ENCODE results near the gene CAMTA1.

CAMTA1 gene

GRCh38 chr1:7500381-7501083 lies 715.3 kb downstream of the CAMTA1 start:
- DNase-seq (ENCODE audit: low spot score) = no peak

GRCh38 chr1:7501084-7501491 lies 715.8 kb downstream of the CAMTA1 start:
- DNase-seq (ENCODE audit: low spot score) = no peak

GRCh38 chr1:7501723-7502603 lies 716.7 kb downstream of the CAMTA1 start:
- no peak for DNase-seq (ENCODE audit: low spot score)

GRCh38 chr1:7503691-7504437 lies 718.6 kb downstream of the CAMTA1 start:
- DNase-seq (ENCODE audit: low spot score) = no peak

DNA sequence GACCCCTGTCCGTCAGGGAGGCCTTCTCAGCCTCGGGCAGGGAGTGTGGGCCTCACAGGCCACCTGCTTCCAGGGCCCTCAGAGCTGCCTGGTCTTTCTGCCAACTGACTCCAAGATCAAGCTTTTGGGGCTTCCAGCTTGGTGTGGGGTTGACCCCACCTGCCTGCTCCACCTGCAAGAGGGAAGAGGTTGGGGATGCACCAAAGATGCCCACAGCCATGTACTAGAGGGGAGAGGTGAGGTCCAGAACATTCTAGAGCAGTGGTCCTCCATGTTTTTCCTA lies 719.1 kb downstream of the CAMTA1 start:
- no peak for DNase-seq (ENCODE audit: low spot score)

GRCh38 chr1:7505094-7505770 lies 720.0 kb downstream of the CAMTA1 start:
- DNase-seq (ENCODE audit: low spot score) = no peak

DNA sequence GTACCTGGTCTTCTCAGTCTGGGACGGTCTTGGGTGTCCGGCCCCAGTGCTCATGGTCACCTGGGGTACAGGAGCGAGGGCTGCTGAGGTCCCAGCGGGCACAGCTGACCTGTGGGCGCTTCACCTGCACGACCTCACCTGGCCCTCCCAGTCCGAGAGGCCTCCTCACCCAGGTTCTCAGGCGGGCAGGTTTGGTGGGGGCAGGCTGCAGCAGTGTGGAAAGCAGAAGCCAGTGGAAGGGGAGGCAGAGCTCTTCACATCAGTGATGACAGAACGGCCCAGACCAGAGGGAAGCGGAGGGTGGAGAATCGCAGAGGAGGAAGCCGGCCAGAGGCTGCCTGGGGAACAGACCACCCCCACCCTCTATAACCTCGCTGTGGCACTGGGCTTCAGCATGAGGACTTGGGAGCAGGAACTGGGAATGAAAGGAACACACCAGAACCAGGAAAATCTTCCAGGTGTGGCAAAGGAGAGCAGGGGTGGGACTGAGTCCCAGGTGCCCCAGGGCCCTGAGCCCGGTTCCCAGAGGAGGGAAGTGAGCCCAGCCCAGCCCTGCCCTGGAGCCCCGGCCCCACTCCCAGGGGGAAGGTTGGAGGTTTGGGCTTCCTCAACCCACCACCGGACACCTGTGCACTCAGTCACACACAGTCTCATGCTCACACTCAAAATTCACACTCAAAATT lies 720.7 kb downstream of the CAMTA1 start:
- no peak for DNase-seq (ENCODE audit: low spot score)

GRCh38 chr1:7506454-7507284 lies 721.4 kb downstream of the CAMTA1 start:
- no peak for DNase-seq (ENCODE audit: low spot score)

DNA sequence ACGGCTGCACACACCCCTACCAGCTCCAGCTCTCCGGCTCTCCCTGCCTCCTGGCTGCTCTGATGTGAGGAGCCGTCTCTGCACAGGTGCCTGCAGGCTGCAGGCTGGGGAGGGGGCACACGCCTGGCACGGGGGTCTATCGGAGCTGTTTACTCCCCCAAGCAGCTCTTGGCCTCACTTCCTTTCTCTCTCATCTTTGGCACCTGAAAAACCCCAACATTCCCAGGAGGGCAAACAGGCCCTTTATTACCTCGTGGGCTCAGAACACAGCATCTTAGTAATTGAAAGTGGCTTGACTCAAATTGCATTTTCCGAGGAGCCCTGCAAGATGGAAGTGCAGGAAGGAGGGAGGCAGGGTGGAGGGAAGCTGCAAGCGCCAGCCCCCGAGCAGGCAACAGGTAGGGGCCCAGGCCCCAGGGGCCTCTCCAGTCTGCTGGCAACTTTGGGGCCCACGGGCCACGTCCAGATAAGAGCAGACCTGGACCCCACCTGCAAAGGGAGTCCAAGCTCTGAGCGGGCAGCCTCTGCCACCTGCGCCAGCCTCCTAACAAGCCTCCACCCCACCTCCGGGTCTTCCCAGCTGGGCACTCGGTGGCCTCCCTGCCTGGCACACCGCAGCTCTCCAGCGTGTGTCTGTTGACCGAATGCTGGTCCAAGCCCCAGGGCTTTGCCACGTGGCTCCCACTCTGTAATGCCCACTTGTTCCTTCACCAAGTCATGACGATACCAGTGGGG lies 722.2 kb downstream of the CAMTA1 start:
- no peak for DNase-seq (ENCODE audit: low spot score)

- no peak for DNase-seq (ENCODE audit: low spot score)
These were observed 723.0 kb downstream of the CAMTA1 start for GRCh38 chr1:7508052-7508933.

GRCh38 chr1:7508934-7509519 lies 723.8 kb downstream of the CAMTA1 start:
- DNase-seq (ENCODE audit: low spot score) = no peak

- no peak for DNase-seq (ENCODE audit: low spot score)
These were observed 724.3 kb downstream of the CAMTA1 start for GRCh38 chr1:7509598-7509997.

- DNase-seq (ENCODE audit: low spot score) = no peak
These were observed 725.2 kb downstream of the CAMTA1 start for GRCh38 chr1:7510389-7510931.

DNA sequence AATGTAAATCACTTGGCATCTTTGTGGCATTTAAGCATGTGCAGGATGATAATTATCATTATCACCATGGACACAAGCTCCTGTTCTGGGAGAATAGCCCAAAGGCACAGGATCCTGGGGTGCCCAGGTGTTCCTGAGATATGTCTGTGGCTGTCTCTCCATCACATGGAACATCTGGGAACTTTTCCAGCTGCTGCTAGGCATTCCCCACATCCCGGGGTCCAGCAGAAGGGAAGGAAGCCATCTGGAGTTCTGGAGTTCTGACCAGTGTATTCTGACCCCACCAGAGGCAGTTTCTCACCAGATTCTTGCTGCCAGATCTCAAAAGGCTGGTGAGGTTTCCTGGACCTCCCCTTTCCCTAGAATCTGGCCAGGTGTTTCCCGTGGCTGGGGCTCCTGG lies 726.1 kb downstream of the CAMTA1 start:
- DNase-seq (ENCODE audit: low spot score) = no peak

DNA sequence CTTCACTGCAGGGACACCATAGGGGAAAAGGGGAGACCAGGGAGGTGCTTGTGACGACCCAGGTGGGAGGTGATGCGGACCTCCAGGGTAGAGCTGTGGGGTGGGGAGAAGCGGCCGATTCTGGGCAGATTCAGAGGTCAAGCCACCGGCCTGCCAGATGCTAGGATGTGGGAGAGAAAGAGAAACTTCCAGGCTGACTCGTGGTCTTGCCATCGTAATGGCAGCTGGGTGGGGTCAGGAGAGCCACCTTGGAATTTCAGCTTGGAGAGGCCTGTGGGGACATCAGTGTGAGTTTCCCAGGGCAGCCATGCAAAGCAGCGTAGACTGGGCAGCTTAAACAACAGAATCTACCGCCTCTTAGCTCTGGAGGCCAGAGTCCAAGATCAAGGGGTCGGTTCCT lies 727.8 kb downstream of the CAMTA1 start:
- DNase-seq (ENCODE audit: low spot score) = no peak

DNA sequence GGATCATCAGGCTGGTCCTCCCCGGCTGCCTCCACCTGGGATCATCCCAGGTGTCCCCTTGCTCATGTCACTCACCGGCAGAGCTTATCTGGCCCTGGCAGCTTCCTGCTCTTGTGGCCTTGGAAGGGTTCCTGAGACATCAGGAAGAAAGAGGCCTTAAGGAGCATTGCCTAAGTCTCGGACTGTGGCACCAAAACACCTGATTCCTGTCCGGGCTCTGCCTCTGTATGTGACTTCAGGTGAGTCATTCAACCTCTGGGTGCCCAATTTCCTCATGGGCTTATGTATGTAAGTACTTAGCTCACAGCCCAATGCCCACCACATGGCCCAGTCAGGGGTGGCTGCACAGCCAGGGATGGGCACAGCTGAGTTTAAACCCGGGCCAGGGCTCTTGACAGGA lies 729.9 kb downstream of the CAMTA1 start:
- no peak for DNase-seq (ENCODE audit: low spot score)

DNA sequence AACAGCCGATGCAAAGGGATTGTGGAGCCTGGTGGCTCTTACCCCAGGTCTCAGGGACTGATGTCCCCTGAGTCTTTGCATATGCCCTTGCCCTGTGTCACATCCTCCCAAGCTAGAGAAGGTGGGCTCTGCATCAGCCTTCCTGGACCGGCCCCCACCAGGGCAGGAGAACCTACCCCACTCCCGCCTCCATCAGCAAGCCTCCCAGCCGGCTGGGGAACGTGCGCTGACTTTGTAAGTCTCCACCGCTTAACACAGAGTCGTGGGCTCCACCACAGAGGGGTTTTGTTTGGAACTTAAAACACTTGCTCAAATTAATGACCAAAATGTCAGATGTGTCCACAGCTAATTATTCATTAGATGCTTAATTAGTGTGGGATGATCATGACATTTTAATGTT lies 730.6 kb downstream of the CAMTA1 start:
- DNase-seq (ENCODE audit: low spot score) = no peak

DNA sequence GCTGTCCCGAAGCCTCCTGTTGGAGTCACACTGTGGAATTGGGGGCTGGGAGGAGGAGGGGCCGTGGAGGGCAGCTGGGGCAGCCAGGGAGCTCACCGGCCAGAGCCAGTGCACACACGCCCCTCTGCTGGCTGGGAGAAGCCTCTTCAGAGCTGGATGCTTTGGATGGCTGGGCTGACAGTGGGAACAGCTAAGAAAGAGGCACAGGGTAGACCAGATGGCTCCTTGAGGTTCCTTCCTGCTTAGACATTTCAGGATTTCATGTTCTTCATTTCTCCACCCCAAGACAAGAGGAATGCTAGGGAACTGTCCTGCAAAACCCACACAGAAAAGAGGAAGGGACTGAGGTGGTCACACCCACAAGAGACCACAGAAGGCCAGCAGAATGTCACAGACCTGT lies 731.1 kb downstream of the CAMTA1 start:
- DNase-seq (ENCODE audit: low spot score) = no peak

All from CD4-positive, alpha-beta T cell treated with Interleukin-6 at 100 ng/mL for 8 hours (primary cell).